ENCODE data around the gene MARCHF3.

Gene MARCHF3

GRCh38 chr5:126978258-126978657 lies 52.1 kb downstream of the MARCHF3 start:
- no CpG with 5 or more reads among the region's 4 CpGs for WGBS (ENCODE audit: extremely low coverage, insufficient coverage, low lambda C conversion rate)
- Histone ChIP-seq H4K8ac (ENCODE audit: low read depth, low read length) (no peak overlapping the region), H3K79me2 (ENCODE audit: control insufficient read depth, insufficient read depth, low read length) (no peaks in the 10 kb centered on the region)

GRCh38 chr5:126976520-126977172 lies 53.7 kb downstream of the MARCHF3 start:
- DNase-seq = no peak
- no peaks in the 10 kb centered on the region for H3K79me2 ChIP-seq (ENCODE audit: control insufficient read depth, insufficient read depth, low read length)
- no peak overlapping the region for H3K27ac ChIP-seq (ENCODE audit: low read depth, low read length)

More at GRCh38 chr5:126978258-126978657, 52.1 kb downstream of the MARCHF3 start:
- H3K56ac ChIP-seq (ENCODE audit: low read length) = no peak overlapping the region
- no peak overlapping the region for H2BK120ac ChIP-seq (ENCODE audit: low read depth, low read length)
- no peak overlapping the region for H2BK5ac ChIP-seq (ENCODE audit: low read length)
- H3K36me3 ChIP-seq (ENCODE audit: control insufficient read depth, insufficient read depth, low read length) = no peaks in the 10 kb centered on the region
- no peaks in the 10 kb centered on the region for H3K79me1 ChIP-seq (ENCODE audit: low read length)
- no peak overlapping the region for H3K4me2 ChIP-seq (ENCODE audit: low read length)
- no peak overlapping the region for H2BK15ac ChIP-seq (replicated peaks; ENCODE audit: low read depth)
- H3K27ac ChIP-seq (ENCODE audit: low read depth, low read length) = no peak overlapping the region
- no peak overlapping the region for H3K23ac ChIP-seq (ENCODE audit: low read length)
- no peak overlapping the region for H4K5ac ChIP-seq (ENCODE audit: low read length)
- H3K4me3 ChIP-seq (ENCODE audit: low read length) = no peak overlapping the region
- no peaks in the 10 kb centered on the region for H3K4me1 ChIP-seq (ENCODE audit: control insufficient read depth, low read depth, low read length)
- no peak overlapping the region for H3K4ac ChIP-seq (ENCODE audit: low read depth, low read length)
- no peak overlapping the region for H2AK5ac ChIP-seq (ENCODE audit: low read length)
- no peak overlapping the region for H3K18ac ChIP-seq (ENCODE audit: low read length)
- DNase-seq = no peak
- H3K27me3 ChIP-seq (ENCODE audit: insufficient read depth, low read length, poor library complexity) = no peaks in the 10 kb centered on the region
- H3K9ac ChIP-seq (ENCODE audit: low read length) = no peak overlapping the region

GRCh38 chr5:126975796-126976195 lies 54.6 kb downstream of the MARCHF3 start:
- Histone ChIP-seq H3K27me3 (ENCODE audit: insufficient read depth, low read length, poor library complexity) (no peaks in the 10 kb centered on the region), H3K23ac (ENCODE audit: low read length) (no peak overlapping the region), H3K18ac (ENCODE audit: low read length) (no peak overlapping the region), H2BK5ac (ENCODE audit: low read length) (no peak overlapping the region), H4K8ac (ENCODE audit: low read depth, low read length) (no peak overlapping the region), H3K79me2 (ENCODE audit: control insufficient read depth, insufficient read depth, low read length) (no peaks in the 10 kb centered on the region), H3K56ac (ENCODE audit: low read length) (no peak overlapping the region), H3K4ac (ENCODE audit: low read depth, low read length) (no peak overlapping the region), H3K9ac (ENCODE audit: low read length) (no peak overlapping the region), H3K4me2 (ENCODE audit: low read length) (no peak overlapping the region), H3K79me1 (ENCODE audit: low read length) (no peaks in the 10 kb centered on the region), H3K4me1 (ENCODE audit: control insufficient read depth, low read depth, low read length) (peaks cover 4% of the 10 kb centered on the region), H3K36me3 (ENCODE audit: control insufficient read depth, insufficient read depth, low read length) (no peaks in the 10 kb centered on the region), H2BK120ac (ENCODE audit: low read depth, low read length) (no peak overlapping the region), H3K27ac (ENCODE audit: low read depth, low read length) (no peak overlapping the region), H2BK15ac (replicated peaks; ENCODE audit: low read depth) (no peak overlapping the region), H4K5ac (ENCODE audit: low read length) (no peak overlapping the region), H3K4me3 (ENCODE audit: low read length) (no peak overlapping the region), H2AK5ac (ENCODE audit: low read length) (no peak overlapping the region)
- no peak for DNase-seq

More at GRCh38 chr5:126976520-126977172, 53.7 kb downstream of the MARCHF3 start:
- no CpG with 5 or more reads among the region's 6 CpGs for WGBS (ENCODE audit: extremely low coverage, insufficient coverage, low lambda C conversion rate)
- H3K4ac ChIP-seq (ENCODE audit: low read depth, low read length) = no peak overlapping the region
- H3K18ac ChIP-seq (ENCODE audit: low read length) = no peak overlapping the region
- no peak overlapping the region for H4K5ac ChIP-seq (ENCODE audit: low read length)
- H2BK120ac ChIP-seq (ENCODE audit: low read depth, low read length) = no peak overlapping the region
- H2BK5ac ChIP-seq (ENCODE audit: low read length) = no peak overlapping the region
- no peak overlapping the region for H2AK5ac ChIP-seq (ENCODE audit: low read length)
- no peak overlapping the region for H4K8ac ChIP-seq (ENCODE audit: low read depth, low read length)
- no peaks in the 10 kb centered on the region for H3K36me3 ChIP-seq (ENCODE audit: control insufficient read depth, insufficient read depth, low read length)
- peaks cover 4% of the 10 kb centered on the region for H3K4me1 ChIP-seq (ENCODE audit: control insufficient read depth, low read depth, low read length)
- H3K4me3 ChIP-seq (ENCODE audit: low read length) = no peak overlapping the region
- no peak overlapping the region for H2BK15ac ChIP-seq (replicated peaks; ENCODE audit: low read depth)
- no peak overlapping the region for H3K56ac ChIP-seq (ENCODE audit: low read length)
- H3K9ac ChIP-seq (ENCODE audit: low read length) = no peak overlapping the region
- H3K23ac ChIP-seq (ENCODE audit: low read length) = no peak overlapping the region
- no peaks in the 10 kb centered on the region for H3K79me1 ChIP-seq (ENCODE audit: low read length)
- no peak overlapping the region for H3K4me2 ChIP-seq (ENCODE audit: low read length)
- H3K27me3 ChIP-seq (ENCODE audit: insufficient read depth, low read length, poor library complexity) = no peaks in the 10 kb centered on the region

- Histone ChIP-seq H3K4me2 (ENCODE audit: low read length) (no peak overlapping the region), H2BK15ac (replicated peaks; ENCODE audit: low read depth) (no peak overlapping the region), H3K79me1 (ENCODE audit: low read length) (no peaks in the 10 kb centered on the region), H4K5ac (ENCODE audit: low read length) (no peak overlapping the region), H2BK5ac (ENCODE audit: low read length) (no peak overlapping the region), H3K56ac (ENCODE audit: low read length) (no peak overlapping the region), H2AK5ac (ENCODE audit: low read length) (no peak overlapping the region), H3K18ac (ENCODE audit: low read length) (no peak overlapping the region), H3K4ac (ENCODE audit: low read depth, low read length) (no peak overlapping the region), H3K36me3 (ENCODE audit: control insufficient read depth, insufficient read depth, low read length) (no peaks in the 10 kb centered on the region), H3K4me1 (ENCODE audit: control insufficient read depth, low read depth, low read length) (peaks cover 4% of the 10 kb centered on the region), H2BK120ac (ENCODE audit: low read depth, low read length) (no peak overlapping the region), H3K23ac (ENCODE audit: low read length) (no peak overlapping the region), H3K9ac (ENCODE audit: low read length) (no peak overlapping the region), H3K79me2 (ENCODE audit: control insufficient read depth, insufficient read depth, low read length) (no peaks in the 10 kb centered on the region), H3K27me3 (ENCODE audit: insufficient read depth, low read length, poor library complexity) (no peaks in the 10 kb centered on the region), H3K4me3 (ENCODE audit: low read length) (no peak overlapping the region), H3K27ac (ENCODE audit: low read depth, low read length) (no peak overlapping the region), H4K8ac (ENCODE audit: low read depth, low read length) (no peak overlapping the region)
- DNase-seq = peak; percentile 26
- WGBS (ENCODE audit: extremely low coverage, insufficient coverage, low lambda C conversion rate) = no CpG with 5 or more reads among the region's 6 CpGs
Measured at GRCh38 chr5:126973193-126973592, 57.2 kb downstream of the MARCHF3 start.

- Histone ChIP-seq H4K8ac (ENCODE audit: low read depth, low read length) (no peak overlapping the region), H3K27ac (ENCODE audit: low read depth, low read length) (no peak overlapping the region), H2BK5ac (ENCODE audit: low read length) (no peak overlapping the region), H3K18ac (ENCODE audit: low read length) (no peak overlapping the region), H3K56ac (ENCODE audit: low read length) (no peak overlapping the region), H3K4ac (ENCODE audit: low read depth, low read length) (no peak overlapping the region), H3K4me3 (ENCODE audit: low read length) (no peak overlapping the region), H3K27me3 (ENCODE audit: insufficient read depth, low read length, poor library complexity) (no peaks in the 10 kb centered on the region), H3K4me1 (ENCODE audit: control insufficient read depth, low read depth, low read length) (peaks cover 4% of the 10 kb centered on the region), H3K36me3 (ENCODE audit: control insufficient read depth, insufficient read depth, low read length) (no peaks in the 10 kb centered on the region), H3K4me2 (ENCODE audit: low read length) (no peak overlapping the region), H3K79me2 (ENCODE audit: control insufficient read depth, insufficient read depth, low read length) (no peaks in the 10 kb centered on the region), H3K9ac (ENCODE audit: low read length) (no peak overlapping the region), H4K5ac (ENCODE audit: low read length) (no peak overlapping the region), H3K23ac (ENCODE audit: low read length) (no peak overlapping the region), H2BK120ac (ENCODE audit: low read depth, low read length) (no peak overlapping the region), H2AK5ac (ENCODE audit: low read length) (no peak overlapping the region), H2BK15ac (replicated peaks; ENCODE audit: low read depth) (no peak overlapping the region), H3K79me1 (ENCODE audit: low read length) (no peaks in the 10 kb centered on the region)
- WGBS (ENCODE audit: extremely low coverage, insufficient coverage, low lambda C conversion rate) = no CpG with 5 or more reads among the region's 4 CpGs
- DNase-seq = peak; percentile 66
Measured at GRCh38 chr5:126972062-126972895, 58.1 kb downstream of the MARCHF3 start.

Data from mesendoderm (in vitro differentiated cells).